ENCODE data around the gene PDCD4. TPM values are rescaled to one million over a fixed set of nuclear protein-coding genes. Genes with fewer than 3 reads are reported as not detected.

PDCD4 gene
- total and polyA plus RNA-seq, 2 of the 4 experiments (the other 2 are of a cell fraction), result 10.9 to 49.7 TPM

DNA sequence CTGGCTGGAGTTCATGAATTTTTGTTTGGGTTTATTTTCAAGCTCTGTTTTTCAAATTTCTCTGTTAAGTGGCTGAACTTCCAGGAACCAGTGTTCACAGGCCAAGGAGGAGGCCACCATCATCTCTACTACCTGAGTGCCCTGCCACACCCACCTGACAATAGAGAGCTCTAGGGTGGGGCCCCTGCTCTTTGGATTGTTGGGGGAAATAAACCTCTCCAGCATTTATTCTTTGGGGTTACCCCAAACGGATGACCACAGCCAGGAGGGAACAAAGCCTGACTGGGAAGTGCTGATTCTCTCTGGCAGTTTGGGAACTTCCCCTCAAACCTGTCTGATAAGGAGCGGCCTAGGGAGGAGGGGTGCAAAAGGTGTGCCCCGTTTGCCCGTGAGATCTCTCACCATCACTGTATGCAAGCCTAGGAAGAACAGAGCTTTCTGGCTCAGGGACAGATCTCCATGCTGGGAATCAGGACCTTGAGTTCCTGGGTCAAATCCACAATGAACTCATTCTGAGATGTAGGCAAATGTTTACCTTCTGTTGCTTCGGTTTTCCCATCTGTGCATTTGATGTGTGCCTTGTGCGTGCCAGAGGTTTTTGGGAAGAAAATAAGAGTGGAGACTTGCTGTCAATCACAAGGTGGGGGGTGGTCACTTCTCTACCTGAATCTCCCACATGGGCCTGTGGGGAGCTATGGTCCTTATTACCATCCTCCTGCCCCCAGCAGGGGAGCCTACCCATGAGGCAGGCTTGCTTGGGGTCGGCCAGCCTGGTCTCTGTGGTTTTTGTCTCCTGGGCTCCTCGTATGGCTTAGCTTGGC is 27.7 kb upstream of the PDCD4 start (continued):
- no peak for TF ChIP-seq BHLHE40 (IDR thresholded peaks at IDR 0.05; ENCODE audit: low read depth, low read length)

- H2AK9ac ChIP-seq (replicated peaks; ENCODE audit: low read depth, low read length, poor library complexity), result no peak overlapping the region
- H3K4me1 ChIP-seq (ENCODE audit: control insufficient read depth, insufficient read depth, low read length), result no peaks in the 10 kb centered on the region
- H4K8ac ChIP-seq (ENCODE audit: low read depth in 2 of 2, low read length in 2 of 2), result no peak overlapping the region
- H3K56ac ChIP-seq (ENCODE audit: extremely low read depth, insufficient read depth, low read length), result no peak overlapping the region
- peaks cover 20% of the 10 kb centered on the region for H3K27me3 ChIP-seq (ENCODE audit: control insufficient read depth, insufficient read depth, low read length)
- no peak for TF ChIP-seq CTCF (conservative IDR thresholded peaks at IDR 0.05; ENCODE audit: low read depth, low read length)
- intact Hi-C loops (cut with micrococcal nuclease), result no loop called here
- no peak overlapping the region for H3K18ac ChIP-seq (ENCODE audit: low read depth, low read length)
- in situ Hi-C loops (cut with MboI; ENCODE audit: low sequenced_read_pairs), result no loop called here
- POLR2A ChIA-PET (ENCODE audit: unreplicated experiment), result no interaction called here
- H3K9me1 ChIP-seq (ENCODE audit: insufficient read depth, low read length), result no peaks in the 10 kb centered on the region
- BruUV-seq (replicated peaks), result no TSS peak
- no peak overlapping the region for H2BK20ac ChIP-seq (ENCODE audit: low read depth, low read length)
- no peak overlapping the region for H3K4me2 ChIP-seq (ENCODE audit: low read depth, low read length)
- H3K4ac ChIP-seq (ENCODE audit: low read depth, low read length), result no peak overlapping the region
- no peaks in the 10 kb centered on the region for H4K20me1 ChIP-seq (ENCODE audit: insufficient read depth, low read length)
- H3K4me3 ChIP-seq (ENCODE audit: insufficient read depth, low read depth, low read length), result no peak overlapping the region
- H3K36me3 ChIP-seq (ENCODE audit: control insufficient read depth, insufficient read depth, low read length), result no peaks in the 10 kb centered on the region
- no peak overlapping the region for H3K9ac ChIP-seq (ENCODE audit: low read depth, low read length)
- 14% methylated on average over 1 of the region's 4 CpGs; no CpG with 5 or more reads in 1 of the 2 experiments for WGBS, 2 experiments (ENCODE audit: extremely low coverage in 2 of 2, insufficient read length in 1 of 2)
- DNase-seq (no peak), ATAC-seq (ENCODE audit: low read depth) (no peak)
- H3K27ac ChIP-seq (ENCODE audit: insufficient read depth, low read length), result no peak overlapping the region
- no peak overlapping the region for H3K23ac ChIP-seq (ENCODE audit: low read depth, low read length)
- no peaks in the 10 kb centered on the region for H3K9me3 ChIP-seq (ENCODE audit: control insufficient read depth, insufficient read depth, low read length)
- no peak overlapping the region for H4K5ac ChIP-seq (ENCODE audit: low read depth, low read length)
- dilution Hi-C loops (cut with HindIII; ENCODE audit: low sequenced_read_pairs, unreplicated experiment), result no loop called here
- no peaks in the 10 kb centered on the region for H3K79me1 ChIP-seq (ENCODE audit: low read depth in 1 of 2, low read length in 2 of 2)
- H2AFZ ChIP-seq (replicated peaks; ENCODE audit: low read length, poor library complexity), result no peak overlapping the region
- no peak overlapping the region for H3K14ac ChIP-seq (replicated peaks; ENCODE audit: low read depth, low read length)
- no peak overlapping the region for H2BK15ac ChIP-seq (ENCODE audit: low read depth, low read length)
- no peak overlapping the region for H2AK5ac ChIP-seq (ENCODE audit: low read depth, low read length)
- H2BK120ac ChIP-seq (ENCODE audit: low read depth, low read length), result no peak overlapping the region
- no peak overlapping the region for H4K91ac ChIP-seq (ENCODE audit: insufficient read depth, low read depth, low read length)
- CTCF ChIA-PET, result interaction anchor here (0.6 kb wide), 1 partner anchor 9 kb away, joined by 7 read pairs; no protein-coding TSS in a partner anchor
- no peak overlapping the region for H2BK5ac ChIP-seq (ENCODE audit: low read depth, low read length, poor library complexity, severe bottlenecking)
Measured at GRCh38 chr10:110844617-110844881, 27.2 kb upstream of the PDCD4 start.

All from IMR-90 (cell line).